IMR-90 (cell line): Measurements from ENCODE around the gene OR1A1. TPM values are rescaled to one million over a fixed set of nuclear protein-coding genes. Genes with fewer than 3 reads are reported as not detected.

Experiments used
- ATAC-seq: fragments of 200-7000 bp; cut with Tn5 transposase; 2 replicates; pipeline ENCODE4 v1.9.1; 2020; ENCODE audit warnings: low read depth, mild to moderate bottlenecking, moderate library complexity
- BruUV-seq: library from RNA; stranded (reverse); fragments of 400-500 nt; replicated peaks from 2 replicates; lab custom pipeline; 2021; lab: Mats Ljungman, UMichigan
- CTCF ChIA-PET: fragments of 300-600 bp; formaldehyde crosslinking; extraction: SDS; loops from one replicate; lab custom pipeline; 2021; ENCODE audit warnings: antibody characterized with exemption; lab: Yijun Ruan, JAX
- POLR2A ChIA-PET: fragments of 300-600 bp; sonication (Branson Sonifier 250); formaldehyde crosslinking; loops from one replicate; lab custom pipeline; 2022; ENCODE audit warnings: antibody characterized with exemption; ENCODE audit not compliant: unreplicated experiment; lab: Charles Lee
- DNase-seq: peaks from one replicate; pipeline ENCODE4 v3.0.0; 2013
- H2AFZ ChIP-seq: replicated peaks from 2 replicates; pipeline ENCODE3; 2013; ENCODE audit warnings: low read length, mild to moderate bottlenecking; ENCODE audit not compliant: poor library complexity
- H2AK5ac ChIP-seq: 2 replicates; pipeline ENCODE4 v1.6.1; 2013; ENCODE audit warnings: low read depth, low read length, inconsistent platforms
- H2AK9ac ChIP-seq: replicated peaks from 2 replicates; pipeline ENCODE3; 2013; ENCODE audit warnings: mild to moderate bottlenecking, low read depth, low read length, moderate library complexity; ENCODE audit not compliant: poor library complexity
- H2BK120ac ChIP-seq: 2 replicates; pipeline ENCODE4 v1.6.1; 2013; ENCODE audit warnings: low read depth, low read length, inconsistent platforms
- H2BK15ac ChIP-seq: 3 replicates; pipeline ENCODE4 v1.6.1; 2013; ENCODE audit warnings: low read depth, low read length, inconsistent platforms
- H2BK20ac ChIP-seq: 2 replicates; pipeline ENCODE4 v1.6.1; 2013; ENCODE audit warnings: low read depth, mild to moderate bottlenecking, inconsistent platforms, low read length, moderate library complexity
- H2BK5ac ChIP-seq: 2 replicates; pipeline ENCODE4 v1.6.1; 2013; ENCODE audit warnings: mild to moderate bottlenecking, low read depth, low read length, inconsistent platforms; ENCODE audit not compliant: poor library complexity, severe bottlenecking
- H3K14ac ChIP-seq: replicated peaks from 2 replicates; pipeline ENCODE4 v1.6.1; 2013; ENCODE audit warnings: low read depth, low read length, inconsistent platforms
- H3K18ac ChIP-seq: 2 replicates; pipeline ENCODE4 v1.6.1; 2013; ENCODE audit warnings: low read depth, low read length, control low read depth
- H3K23ac ChIP-seq: 2 replicates; pipeline ENCODE4 v1.6.1; 2013; ENCODE audit warnings: low read depth, low read length, inconsistent platforms
- H3K27ac ChIP-seq: 2 replicates; pipeline ENCODE4 v1.5.1; 2013; ENCODE audit warnings: mild to moderate bottlenecking, control low read depth, low read length; ENCODE audit not compliant: insufficient read depth
- H3K27me3 ChIP-seq: 2 replicates; pipeline ENCODE4 v1.6.1; 2013; ENCODE audit warnings: low read length; ENCODE audit not compliant: control insufficient read depth, insufficient read depth
- H3K36me3 ChIP-seq: 2 replicates; pipeline ENCODE4 v1.6.1; 2013; ENCODE audit warnings: low read length, mixed read lengths; ENCODE audit not compliant: control insufficient read depth, insufficient read depth
- H3K4ac ChIP-seq: 2 replicates; pipeline ENCODE4 v1.6.1; 2013; ENCODE audit warnings: low read depth, low read length, inconsistent platforms
- H3K4me1 ChIP-seq: 2 replicates; pipeline ENCODE4 v1.6.1; 2013; ENCODE audit warnings: low read length, mixed read lengths; ENCODE audit not compliant: control insufficient read depth, insufficient read depth
- H3K4me2 ChIP-seq: 2 replicates; pipeline ENCODE4 v1.6.1; 2013; ENCODE audit warnings: low read depth, mild to moderate bottlenecking, control low read depth, low read length, moderate library complexity
- H3K4me3 ChIP-seq: 2 replicates; pipeline ENCODE4 v1.5.1; 2013; ENCODE audit warnings: low read depth, mild to moderate bottlenecking, control low read depth, low read length, moderate library complexity; ENCODE audit not compliant: insufficient read depth
- H3K56ac ChIP-seq: 2 replicates; pipeline ENCODE4 v1.6.1; 2013; ENCODE audit warnings: low read length, inconsistent platforms; ENCODE audit not compliant: insufficient read depth; ENCODE audit errors: extremely low read depth
- H3K79me1 ChIP-seq, 2 experiments: 2 replicates each; pipeline ENCODE4 v1.6.1; 2013; ENCODE audit warnings: low read length in 2 of 2, inconsistent platforms in 1 of 2, low read depth in 1 of 2
- H3K9ac ChIP-seq: 2 replicates; pipeline ENCODE4 v1.6.1; 2013; ENCODE audit warnings: low read depth, low read length, control low read depth
- H3K9me1 ChIP-seq: 2 replicates; pipeline ENCODE4 v1.6.1; 2013; ENCODE audit warnings: low read length, inconsistent platforms; ENCODE audit not compliant: insufficient read depth
- H3K9me3 ChIP-seq: 2 replicates; pipeline ENCODE4 v1.6.1; 2013; ENCODE audit warnings: low read length; ENCODE audit not compliant: control insufficient read depth, insufficient read depth
- H4K20me1 ChIP-seq: 2 replicates; pipeline ENCODE4 v1.6.1; 2013; ENCODE audit warnings: low read length, inconsistent platforms; ENCODE audit not compliant: insufficient read depth
- H4K5ac ChIP-seq: 2 replicates; pipeline ENCODE4 v1.6.1; 2013; ENCODE audit warnings: mild to moderate bottlenecking, low read depth, low read length, control low read depth
- H4K8ac ChIP-seq, 2 experiments: 2 replicates each; pipeline ENCODE4 v1.6.1; 2013; ENCODE audit warnings: low read depth in 2 of 2, low read length in 2 of 2, control low read depth in 1 of 2, inconsistent platforms in 1 of 2
- H4K91ac ChIP-seq: 2 replicates; pipeline ENCODE4 v1.6.1; 2013; ENCODE audit warnings: low read depth, low read length, inconsistent platforms; ENCODE audit not compliant: insufficient read depth
- BHLHE40 ChIP-seq: fragments of 150-350 bp; IDR thresholded peaks from 2 replicates; pipeline ENCODE4 v1.6.1; 2016; ENCODE audit warnings: mild to moderate bottlenecking, low read depth, low read length
- CEBPB ChIP-seq: IDR thresholded peaks from 2 replicates; pipeline ENCODE4 v1.6.1; 2012; ENCODE audit warnings: low read depth, low read length, improper control_type of control experiment
- CHD1 ChIP-seq: IDR thresholded peaks from 2 replicates; pipeline ENCODE4 v1.6.1; 2012; ENCODE audit warnings: low read depth, low read length, improper control_type of control experiment
- FOS ChIP-seq: fragments of 150-350 bp; IDR thresholded peaks from 2 replicates; pipeline ENCODE4 v1.6.1; 2016; ENCODE audit warnings: low read depth, low read length
- MAFK ChIP-seq: IDR thresholded peaks from 2 replicates; pipeline ENCODE4 v1.6.1; 2012; ENCODE audit warnings: low read depth, low read length, improper control_type of control experiment
- MAZ ChIP-seq: IDR thresholded peaks from 2 replicates; pipeline ENCODE4 v1.6.1; 2012; ENCODE audit warnings: low read depth, mild to moderate bottlenecking, low read length, improper control_type of control experiment, moderate library complexity, borderline replicate concordance
- MXI1 ChIP-seq: IDR thresholded peaks from 2 replicates; pipeline ENCODE4 v1.6.1; 2012; ENCODE audit warnings: low read depth, mild to moderate bottlenecking, low read length, moderate library complexity, borderline replicate concordance
- NFE2L2 ChIP-seq: fragments of 150-350 bp; IDR thresholded peaks from 2 replicates; pipeline ENCODE4 v1.6.1; 2016; ENCODE audit warnings: low read depth, mild to moderate bottlenecking, low read length
- POLR2A ChIP-seq: IDR thresholded peaks from 2 replicates; pipeline ENCODE4 v1.6.1; 2012; ENCODE audit warnings: mild to moderate bottlenecking, low read depth, low read length
- RAD21 ChIP-seq: IDR thresholded peaks from 2 replicates; pipeline ENCODE4 v1.6.1; 2012; ENCODE audit warnings: low read length, improper control_type of control experiment
- RCOR1 ChIP-seq: IDR thresholded peaks from 2 replicates; pipeline ENCODE4 v1.6.1; 2012; ENCODE audit warnings: mild to moderate bottlenecking, low read length, improper control_type of control experiment; ENCODE audit not compliant: insufficient replicate concordance
- RFX5 ChIP-seq: IDR thresholded peaks from 2 replicates; pipeline ENCODE4 v1.8.0; 2012; ENCODE audit warnings: low read depth, mild to moderate bottlenecking, low read length, moderate library complexity
- SMC3 ChIP-seq: fragments of 150-350 bp; IDR thresholded peaks from 2 replicates; pipeline ENCODE4 v1.6.1; 2016; ENCODE audit warnings: low read depth, mild to moderate bottlenecking, antibody characterized with exemption, low read length, moderate library complexity
- WGBS, 2 experiments: methylation state at CpG; one replicate each; pipeline versions ENCODE4 v1.1.5 to v1.1.7; 2013; ENCODE audit warnings: missing lambda C conversion rate in 2 of 2; ENCODE audit not compliant: insufficient read length in 1 of 2; ENCODE audit errors: extremely low coverage in 2 of 2; 5-methylcytosine and 5-hydroxymethylcytosine counted together
- dilution Hi-C: fragments of 300-500 bp; cut with HindIII; formaldehyde crosslinking; loops from one replicate; pipeline ENCODE4 v1.14.3; 2018; ENCODE audit warnings: low sequenced_read_pairs; ENCODE audit not compliant: unreplicated experiment
- in situ Hi-C: fragments of 300-500 bp; cut with MboI; formaldehyde crosslinking; loops from 3 replicates; pipeline ENCODE4 v1.14.3; 2019; ENCODE audit warnings: low sequenced_read_pairs, inconsistent platforms, mixed read lengths
- intact Hi-C: fragments of 100-400 bp; cut with micrococcal nuclease; formaldehyde crosslinking; loops from 2 replicates; pipeline ENCODE4 v1.10.0; 2022
- polyA plus RNA-seq, 3 experiments: library from polyadenylated mRNA; depleted of rRNA; stranded (reverse); fragments of >200 nt; gene quantifications; 2 replicates each; pipeline ENCODE4 v1.2.3, GENCODE V29; 2012; ENCODE audit warnings: low replicate concordance in 1 of 3
- total RNA-seq: library from RNA; depleted of rRNA; stranded (reverse); fragments of >200 nt; gene quantifications from 2 replicates; pipeline ENCODE4 v1.2.3, GENCODE V29; 2012
- TF ChIP-seq, protein P1 (sequence below): conservative IDR thresholded peaks from 2 replicates; pipeline ENCODE4 v1.5.1; 2012; ENCODE audit warnings: mild to moderate bottlenecking, low read depth, low read length, improper control_type of control experiment
- TF ChIP-seq, protein P2 (sequence below): fragments of 150-350 bp; IDR thresholded peaks from 2 replicates; pipeline ENCODE4 v1.6.1; 2017; ENCODE audit warnings: mild to moderate bottlenecking, antibody characterized with exemption, low read length, low read depth
- TF ChIP-seq, protein P3 (sequence below): fragments of 150-350 bp; IDR thresholded peaks from 2 replicates; pipeline ENCODE4 v1.6.1; 2016; ENCODE audit warnings: low read depth, mild to moderate bottlenecking, low read length, moderate library complexity, borderline replicate concordance

OR1A1 gene
- total and polyA plus RNA-seq, 2 of the 4 experiments (the other 2 are of a cell fraction): not detected

DNA sequence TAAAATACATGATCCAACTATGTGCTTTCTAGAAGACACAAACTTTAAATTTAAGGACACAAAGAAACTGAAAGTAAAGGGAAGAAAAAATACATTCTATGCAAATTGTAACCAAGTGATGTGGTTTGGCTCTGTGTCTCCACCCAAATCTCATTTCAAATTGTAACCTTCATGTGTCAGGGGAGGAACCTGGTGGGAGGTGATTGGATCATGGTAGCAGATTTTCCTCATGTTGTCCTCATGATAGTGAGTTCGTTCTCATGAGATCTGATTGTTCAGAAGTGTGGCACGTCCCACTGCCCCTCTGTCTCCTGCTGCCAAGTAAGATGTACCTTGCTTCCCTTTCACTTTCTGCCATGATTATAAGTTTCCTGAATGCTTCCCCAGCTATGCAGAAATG lies 15.0 kb downstream of the OR1A1 start:
- H2BK15ac ChIP-seq: no peak overlapping the region
- no peaks in the 10 kb centered on the region for H3K27me3 ChIP-seq
- H3K9me1 ChIP-seq: no peaks in the 10 kb centered on the region
- no peak overlapping the region for H2BK120ac ChIP-seq
- intact Hi-C loops (no loop called here), in situ Hi-C loops (no loop called here), dilution Hi-C loops (no loop called here)
- POLR2A ChIA-PET: no interaction called here
- no peaks in the 10 kb centered on the region for H3K4me1 ChIP-seq
- H2AFZ ChIP-seq: no peak overlapping the region
- no TSS peak for BruUV-seq
- H4K8ac ChIP-seq: no peak overlapping the region
- H2AK9ac ChIP-seq: no peak overlapping the region
- H2BK20ac ChIP-seq: no peak overlapping the region
- no peaks in the 10 kb centered on the region for H3K79me1 ChIP-seq
- no peak overlapping the region for H2AK5ac ChIP-seq
- H4K91ac ChIP-seq: no peak overlapping the region
- no peak overlapping the region for H3K9ac ChIP-seq
- no peak overlapping the region for H3K23ac ChIP-seq
- H3K56ac ChIP-seq: no peak overlapping the region
- ATAC-seq (no peak), DNase-seq (no peak)
- H3K36me3 ChIP-seq: no peaks in the 10 kb centered on the region
- H3K18ac ChIP-seq: no peak overlapping the region
- H3K4me2 ChIP-seq: no peak overlapping the region
- WGBS, 2 experiments: no CpG with 5 or more reads among the region's 2 CpGs
- no peak overlapping the region for H3K4ac ChIP-seq
- no peak overlapping the region for H3K14ac ChIP-seq
- no peak for TF ChIP-seq RCOR1
- TF ChIP-seq CEBPB: no peak
- no peak for TF ChIP-seq RFX5
- TF ChIP-seq, protein P1, sequence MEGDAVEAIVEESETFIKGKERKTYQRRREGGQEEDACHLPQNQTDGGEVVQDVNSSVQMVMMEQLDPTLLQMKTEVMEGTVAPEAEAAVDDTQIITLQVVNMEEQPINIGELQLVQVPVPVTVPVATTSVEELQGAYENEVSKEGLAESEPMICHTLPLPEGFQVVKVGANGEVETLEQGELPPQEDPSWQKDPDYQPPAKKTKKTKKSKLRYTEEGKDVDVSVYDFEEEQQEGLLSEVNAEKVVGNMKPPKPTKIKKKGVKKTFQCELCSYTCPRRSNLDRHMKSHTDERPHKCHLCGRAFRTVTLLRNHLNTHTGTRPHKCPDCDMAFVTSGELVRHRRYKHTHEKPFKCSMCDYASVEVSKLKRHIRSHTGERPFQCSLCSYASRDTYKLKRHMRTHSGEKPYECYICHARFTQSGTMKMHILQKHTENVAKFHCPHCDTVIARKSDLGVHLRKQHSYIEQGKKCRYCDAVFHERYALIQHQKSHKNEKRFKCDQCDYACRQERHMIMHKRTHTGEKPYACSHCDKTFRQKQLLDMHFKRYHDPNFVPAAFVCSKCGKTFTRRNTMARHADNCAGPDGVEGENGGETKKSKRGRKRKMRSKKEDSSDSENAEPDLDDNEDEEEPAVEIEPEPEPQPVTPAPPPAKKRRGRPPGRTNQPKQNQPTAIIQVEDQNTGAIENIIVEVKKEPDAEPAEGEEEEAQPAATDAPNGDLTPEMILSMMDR: no peak
- no peak for TF ChIP-seq MXI1
- no peak for TF ChIP-seq NFE2L2
- TF ChIP-seq FOS: no peak
- TF ChIP-seq, protein P2, sequence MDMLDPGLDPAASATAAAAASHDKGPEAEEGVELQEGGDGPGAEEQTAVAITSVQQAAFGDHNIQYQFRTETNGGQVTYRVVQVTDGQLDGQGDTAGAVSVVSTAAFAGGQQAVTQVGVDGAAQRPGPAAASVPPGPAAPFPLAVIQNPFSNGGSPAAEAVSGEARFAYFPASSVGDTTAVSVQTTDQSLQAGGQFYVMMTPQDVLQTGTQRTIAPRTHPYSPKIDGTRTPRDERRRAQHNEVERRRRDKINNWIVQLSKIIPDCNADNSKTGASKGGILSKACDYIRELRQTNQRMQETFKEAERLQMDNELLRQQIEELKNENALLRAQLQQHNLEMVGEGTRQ: no peak
- TF ChIP-seq, protein P3, sequence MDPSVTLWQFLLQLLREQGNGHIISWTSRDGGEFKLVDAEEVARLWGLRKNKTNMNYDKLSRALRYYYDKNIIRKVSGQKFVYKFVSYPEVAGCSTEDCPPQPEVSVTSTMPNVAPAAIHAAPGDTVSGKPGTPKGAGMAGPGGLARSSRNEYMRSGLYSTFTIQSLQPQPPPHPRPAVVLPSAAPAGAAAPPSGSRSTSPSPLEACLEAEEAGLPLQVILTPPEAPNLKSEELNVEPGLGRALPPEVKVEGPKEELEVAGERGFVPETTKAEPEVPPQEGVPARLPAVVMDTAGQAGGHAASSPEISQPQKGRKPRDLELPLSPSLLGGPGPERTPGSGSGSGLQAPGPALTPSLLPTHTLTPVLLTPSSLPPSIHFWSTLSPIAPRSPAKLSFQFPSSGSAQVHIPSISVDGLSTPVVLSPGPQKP: no peak
- TF ChIP-seq SMC3: no peak
- TF ChIP-seq POLR2A: no peak
- TF ChIP-seq MAFK: no peak
- no peak for TF ChIP-seq CHD1
- TF ChIP-seq RAD21: no peak
- TF ChIP-seq MAZ: no peak
- no peak for TF ChIP-seq BHLHE40
- no peak overlapping the region for H2BK5ac ChIP-seq
- CTCF ChIA-PET: no interaction called here
- H3K4me3 ChIP-seq: no peak overlapping the region
- no peak overlapping the region for H3K27ac ChIP-seq
- peaks cover 2% of the 10 kb centered on the region; the same call in 1 of the 2 replicates for H3K9me3 ChIP-seq
- no peak overlapping the region for H4K5ac ChIP-seq
- no peaks in the 10 kb centered on the region for H4K20me1 ChIP-seq
